Measurements from ENCODE around the gene DGKB. TPM values are rescaled to one million over a fixed set of nuclear protein-coding genes. Genes with fewer than 3 reads are reported as not detected.

The DGKB gene
- total RNA-seq, 1 experiment from 2014 or later = not detected

GRCh38 chr7:14095233-14095950 is 807.2 kb downstream of the DGKB start:
- no peak for TF ChIP-seq CTCF (IDR thresholded peaks at IDR 0.05; ENCODE audit: unreplicated experiment)
- Mint-ChIP-seq H3K4me1 (ENCODE audit: low read depth, unreplicated experiment) (no peaks in the 10 kb centered on the region), H3K4me3 (ENCODE audit: low read depth, unreplicated experiment) (no peak overlapping the region), H3K27me3 (ENCODE audit: unreplicated experiment) (no peaks in the 10 kb centered on the region), H3K36me3 (ENCODE audit: insufficient read depth, unreplicated experiment) (no peaks in the 10 kb centered on the region), H3K27ac (ENCODE audit: unreplicated experiment) (no peak overlapping the region), H3K9me3 (ENCODE audit: low read depth, unreplicated experiment) (no peaks in the 10 kb centered on the region)
- BruUV-seq (replicated peaks) = no TSS peak
- intact Hi-C loops (cut with micrococcal nuclease; ENCODE audit: unreplicated experiment) = no loop called here
- CTCF ChIA-PET = no interaction called here
- no peak for DNase-seq
